Astrocyte of the cerebellum (primary cell): ENCODE data around the gene RARS1.

Experiments used
- DNase-seq: peaks from one replicate; pipeline ENCODE4 v3.0.0-alpha.2; 2011; ENCODE audit warnings: low read depth
- H3K4me3 ChIP-seq: 2 replicates; pipeline ENCODE4 v1.5.1; 2011; ENCODE audit warnings: mild to moderate bottlenecking, low read depth, low read length, moderate library complexity
- in situ Hi-C: cut with HindIII; loops from 2 replicates; pipeline ENCODE4 v1.10.0; 2017; ENCODE audit warnings: low sequenced_read_pairs
- TF ChIP-seq, protein P1 (sequence below): IDR thresholded peaks from 2 replicates; pipeline ENCODE4 v1.5.1; 2012; ENCODE audit warnings: low read length, low read depth, moderate library complexity, mild to moderate bottlenecking; ENCODE audit errors: missing control alignments

Gene RARS1

DNA sequence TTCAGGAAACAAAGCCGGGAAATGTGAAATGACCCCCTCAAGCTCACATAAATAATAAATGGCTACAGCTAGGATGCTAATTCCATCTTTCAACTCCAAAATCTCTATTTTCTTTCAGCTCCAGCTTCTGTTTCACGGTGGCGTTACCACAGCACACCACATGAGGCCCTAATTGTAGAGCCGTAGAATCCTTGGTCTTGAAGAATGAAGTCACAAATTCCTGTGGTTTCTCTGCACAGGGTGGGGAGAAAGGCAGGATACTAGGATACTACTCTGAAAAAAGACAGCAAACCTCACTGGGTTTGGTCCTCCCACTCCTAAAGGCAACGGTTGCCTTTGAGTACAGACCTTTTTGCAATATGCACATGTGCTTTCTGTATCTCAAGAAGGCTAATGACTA, 13.9 kb upstream of the RARS1 start:
- TF ChIP-seq, protein P1, sequence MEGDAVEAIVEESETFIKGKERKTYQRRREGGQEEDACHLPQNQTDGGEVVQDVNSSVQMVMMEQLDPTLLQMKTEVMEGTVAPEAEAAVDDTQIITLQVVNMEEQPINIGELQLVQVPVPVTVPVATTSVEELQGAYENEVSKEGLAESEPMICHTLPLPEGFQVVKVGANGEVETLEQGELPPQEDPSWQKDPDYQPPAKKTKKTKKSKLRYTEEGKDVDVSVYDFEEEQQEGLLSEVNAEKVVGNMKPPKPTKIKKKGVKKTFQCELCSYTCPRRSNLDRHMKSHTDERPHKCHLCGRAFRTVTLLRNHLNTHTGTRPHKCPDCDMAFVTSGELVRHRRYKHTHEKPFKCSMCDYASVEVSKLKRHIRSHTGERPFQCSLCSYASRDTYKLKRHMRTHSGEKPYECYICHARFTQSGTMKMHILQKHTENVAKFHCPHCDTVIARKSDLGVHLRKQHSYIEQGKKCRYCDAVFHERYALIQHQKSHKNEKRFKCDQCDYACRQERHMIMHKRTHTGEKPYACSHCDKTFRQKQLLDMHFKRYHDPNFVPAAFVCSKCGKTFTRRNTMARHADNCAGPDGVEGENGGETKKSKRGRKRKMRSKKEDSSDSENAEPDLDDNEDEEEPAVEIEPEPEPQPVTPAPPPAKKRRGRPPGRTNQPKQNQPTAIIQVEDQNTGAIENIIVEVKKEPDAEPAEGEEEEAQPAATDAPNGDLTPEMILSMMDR = peak; percentile 58
- peak; percentile 92 for DNase-seq
- in situ Hi-C loops = no loop called here
- H3K4me3 ChIP-seq = no peak overlapping the region

DNA sequence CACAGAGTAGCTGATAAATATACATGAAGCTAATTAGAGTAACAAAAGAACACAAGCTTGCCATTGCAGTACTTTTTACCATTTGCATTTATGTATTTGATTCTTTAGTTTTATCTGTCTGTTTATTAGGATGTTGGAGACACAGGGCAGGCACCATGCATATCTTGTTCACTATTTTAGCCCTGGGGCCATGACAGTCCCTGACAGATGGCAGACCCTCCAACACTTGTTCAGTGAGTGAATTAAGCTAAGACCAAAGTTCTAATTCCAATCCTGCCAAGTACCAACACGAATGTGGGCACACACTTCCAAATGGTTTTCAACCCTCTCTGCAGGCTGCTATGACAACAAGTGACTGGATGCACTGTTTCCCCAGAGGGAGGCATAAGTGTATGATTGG, 12.0 kb upstream of the RARS1 start:
- in situ Hi-C loops = no loop called here
- no peak for DNase-seq
- H3K4me3 ChIP-seq = no peak overlapping the region
- TF ChIP-seq, protein P1 = no peak

DNA sequence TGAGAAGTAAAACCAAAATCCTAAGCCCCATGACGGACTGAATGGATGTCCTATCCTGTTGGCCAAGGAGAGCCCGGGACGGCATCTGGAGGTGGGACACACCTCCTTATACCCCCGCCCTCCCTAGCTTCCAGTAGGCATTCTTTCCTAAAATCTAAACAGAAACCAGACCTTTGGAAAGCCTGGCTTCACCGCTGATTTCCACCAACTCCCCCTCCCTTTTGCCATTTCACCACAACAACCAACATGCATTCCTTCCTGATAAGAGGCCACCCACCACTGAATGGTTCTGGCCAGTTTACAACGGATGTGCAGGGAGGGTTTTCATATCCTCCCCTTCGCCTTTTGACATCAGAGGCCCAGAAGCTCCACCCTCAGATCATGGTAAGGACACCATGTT, 9.2 kb upstream of the RARS1 start:
- peak; percentile 72 for DNase-seq
- TF ChIP-seq, protein P1 = no peak
- in situ Hi-C loops = no loop called here
- no peak overlapping the region for H3K4me3 ChIP-seq

DNA sequence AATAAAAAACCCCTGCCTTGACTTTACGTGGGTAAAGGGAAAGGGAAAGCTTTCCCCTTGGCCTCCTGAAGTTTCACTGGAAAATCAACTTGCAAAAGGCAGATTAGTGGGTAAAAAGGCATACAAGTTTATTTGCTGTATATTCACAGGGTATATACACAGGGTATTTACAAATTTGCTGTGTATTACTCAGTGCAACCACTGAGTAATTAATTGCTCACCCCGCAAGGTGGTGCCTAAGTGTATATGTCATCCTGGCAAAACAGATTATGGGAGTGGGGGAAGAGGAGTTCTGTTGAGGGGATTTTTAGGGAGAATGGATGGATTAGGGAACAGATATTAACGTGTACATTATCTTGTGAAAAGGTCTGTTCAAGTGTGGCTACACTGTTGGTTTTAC, 7.1 kb upstream of the RARS1 start:
- DNase-seq = no peak
- H3K4me3 ChIP-seq = no peak overlapping the region
- TF ChIP-seq, protein P1 = no peak
- in situ Hi-C loops = no loop called here

DNA sequence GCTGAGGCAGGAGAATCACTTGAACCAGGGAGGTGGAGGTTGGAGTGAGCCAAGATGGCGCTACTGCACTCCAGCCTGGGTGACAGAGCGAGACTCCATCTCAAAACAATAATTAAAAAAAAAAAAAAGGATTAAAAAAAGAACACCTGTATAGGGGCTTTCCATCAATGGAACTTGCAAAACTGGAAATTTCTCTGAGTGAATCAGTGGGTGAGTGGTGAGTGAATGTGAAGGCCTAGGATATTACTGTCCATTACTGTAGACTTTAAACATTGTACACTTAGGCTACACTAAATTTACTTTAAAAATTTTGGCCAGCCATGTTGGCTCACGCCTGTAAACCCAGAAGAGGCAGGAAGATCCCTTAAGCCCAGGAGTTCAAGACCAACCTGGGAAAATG, 5.7 kb upstream of the RARS1 start:
- no peak for DNase-seq
- in situ Hi-C loops = no loop called here
- no peak overlapping the region for H3K4me3 ChIP-seq
- TF ChIP-seq, protein P1 = no peak

DNA sequence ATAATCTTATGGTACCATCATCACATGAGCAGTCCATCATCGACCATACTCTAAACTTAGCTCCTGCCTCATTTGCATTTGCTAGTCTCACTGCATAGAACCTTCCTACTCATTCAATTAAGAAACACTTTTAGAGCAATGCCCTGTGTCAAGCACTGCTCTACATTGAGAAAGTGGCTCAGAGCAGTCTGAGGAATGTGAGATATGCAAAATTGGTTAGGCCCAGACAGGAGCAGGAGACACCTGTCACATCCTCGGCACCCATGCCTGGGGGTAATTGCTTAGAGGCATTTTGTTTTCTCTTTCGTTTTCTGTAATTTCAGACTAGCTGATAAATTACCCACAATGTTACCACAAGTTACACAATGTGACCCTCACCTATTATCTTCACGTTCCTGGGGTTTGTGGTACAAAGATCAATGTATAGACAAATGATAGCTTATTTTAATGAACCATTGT, 4.9 kb upstream of the RARS1 start:
- no peak for DNase-seq
- no peak overlapping the region for H3K4me3 ChIP-seq
- in situ Hi-C loops = no loop called here
- TF ChIP-seq, protein P1 = no peak

DNA sequence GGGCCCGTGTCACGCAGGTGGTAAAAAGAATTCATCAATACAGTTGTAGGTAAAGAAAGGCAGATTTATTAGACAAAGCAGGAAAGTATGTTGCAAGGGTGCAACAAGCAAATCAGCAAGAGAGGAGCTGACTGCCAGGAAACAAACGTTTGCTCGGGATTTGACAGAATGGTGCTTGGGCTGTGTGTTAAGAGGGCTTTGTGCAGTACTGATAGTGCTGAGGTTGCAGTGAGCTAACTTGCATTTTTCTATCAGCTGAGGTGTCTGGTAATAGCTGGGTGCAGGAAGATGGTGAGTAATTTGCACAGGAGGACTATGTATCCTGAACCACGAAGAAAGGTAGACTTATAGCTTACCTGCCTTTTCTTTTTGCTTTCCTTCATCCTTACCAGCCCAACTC, 3.9 kb upstream of the RARS1 start:
- TF ChIP-seq, protein P1 = no peak
- DNase-seq = no peak
- in situ Hi-C loops = no loop called here
- H3K4me3 ChIP-seq = no peak overlapping the region
